ENCODE measurements around the gene GLT1D1. TPM values are rescaled to one million over a fixed set of nuclear protein-coding genes. Genes with fewer than 3 reads are reported as not detected.

The GLT1D1 gene
- total and polyA plus RNA-seq, 2 of the 8 experiments (the other 6 are each of a cell fraction or from before 2014, with no cell fraction given): 1.5 to 3.6 TPM

- TF ChIP-seq RNF2 (IDR thresholded peaks at IDR 0.05; ENCODE audit: borderline replicate concordance, low read depth, low read length, missing control alignments, poor library complexity, severe bottlenecking) (no peak), ASH2L (IDR thresholded peaks at IDR 0.05; ENCODE audit: low read length) (no peak), KDM5A (IDR thresholded peaks at IDR 0.05; ENCODE audit: low read length) (no peak), CHD7 (IDR thresholded peaks at IDR 0.05; ENCODE audit: insufficient replicate concordance, low read length) (no peak)
These were observed 118.5 kb downstream of the GLT1D1 start (continued) for GRCh38 chr12:128971802-128972201.

All from H1 (cell line).